B cell (primary cell): Measurements from ENCODE around the gene DNASE2. TPM values are rescaled to one million over a fixed set of nuclear protein-coding genes. Genes with fewer than 3 reads are reported as not detected.

Source experiments
- ATAC-seq: fragments of 200-7000 bp; cut with Tn5 transposase; one replicate; pipeline ENCODE4 v1.10.0; 2021; ENCODE audit warnings: low read depth, mild to moderate bottlenecking, moderate number of reproducible peaks, moderate library complexity
- CTCF ChIA-PET: fragments of 350-600 bp; sonication (Branson Sonifier 250); formaldehyde crosslinking; loops from one replicate; lab custom pipeline; 2021; ENCODE audit warnings: antibody characterized with exemption, inconsistent platforms; lab: Charles Lee
- POLR2A ChIA-PET: fragments of 350-600 bp; sonication (Branson Sonifier 250); formaldehyde crosslinking; loops from one replicate; lab custom pipeline; 2021; ENCODE audit warnings: antibody characterized with exemption; lab: Charles Lee
- DNase-seq: peaks from one replicate; pipeline ENCODE4 v3.0.0; 2013
- H2AFZ ChIP-seq: 2 replicates; pipeline ENCODE4 v1.6.1; 2012; ENCODE audit warnings: mild to moderate bottlenecking, low read depth, low read length; ENCODE audit not compliant: insufficient read depth, poor library complexity, severe bottlenecking
- H3K27ac ChIP-seq, 2 donors: 1 replicate in 1 of 2; 2 replicates in 1 of 2; pipeline ENCODE4 v1.5.1; 2012 to 2013; ENCODE audit warnings: low read length in 2 of 2, mild to moderate bottlenecking in 2 of 2, moderate library complexity in 1 of 2
- H3K27me3 ChIP-seq, 4 experiments: fragments of 200-600 bp in 1 of 4; sonication (generic) in 1 of 4; replicated peaks in 1 of 4; 1 replicate in 2 of 4; 2 replicates in 2 of 4; pipeline versions ENCODE4 v1.6.1 to v1.7.0; 2013 to 2016; ENCODE audit warnings: low read length in 3 of 4, mild to moderate bottlenecking in 2 of 4, mixed read lengths in 1 of 4, moderate library complexity in 1 of 4; ENCODE audit not compliant: insufficient read depth in 4 of 4, control insufficient read depth in 3 of 4; ENCODE audit errors: control extremely low read depth in 1 of 4
- H3K36me3 ChIP-seq, 2 experiments: replicated peaks in 1 of 2; 1 replicate in 1 of 2; 2 replicates in 1 of 2; pipeline versions ENCODE4 v1.6.1 to v1.7.1; 2013; ENCODE audit warnings: low read length in 1 of 2; ENCODE audit not compliant: insufficient read depth in 2 of 2, control insufficient read depth in 1 of 2; ENCODE audit errors: control extremely low read depth in 1 of 2, extremely low read depth in 1 of 2
- H3K4me1 ChIP-seq, 2 donors: fragments of 200-600 bp in 1 of 2; sonication (generic) in 1 of 2; 1 replicate in 1 of 2; 2 replicates in 1 of 2; pipeline versions ENCODE4 v1.5.1 to v1.6.1; 2013 to 2017; ENCODE audit warnings: low read length in 2 of 2; ENCODE audit not compliant: control insufficient read depth in 2 of 2, insufficient read depth in 2 of 2
- H3K4me2 ChIP-seq: replicated peaks from 2 replicates; pipeline ENCODE3; 2012; ENCODE audit warnings: mild to moderate bottlenecking, low read depth, low read length; ENCODE audit not compliant: poor library complexity, severe bottlenecking
- H3K4me3 ChIP-seq, 5 experiments: fragments of 200-600 bp in 1 of 5; sonication (generic) in 1 of 5; 1 replicate in 3 of 5; 2 replicates in 2 of 5; pipeline versions ENCODE4 v1.5.1 to v1.7.0; 2011 to 2016; ENCODE audit warnings: low read length in 4 of 5, mild to moderate bottlenecking in 4 of 5, low read depth in 2 of 5, control low read depth in 1 of 5, moderate library complexity in 1 of 5; ENCODE audit not compliant: insufficient read depth in 1 of 5; ENCODE audit errors: control extremely low read depth in 1 of 5, extremely low read depth in 1 of 5
- H3K79me2 ChIP-seq: fragments of 200-600 bp; sonication (generic); one replicate; pipeline ENCODE4 v1.6.0; 2016; ENCODE audit warnings: low read length; ENCODE audit not compliant: control insufficient read depth, insufficient read depth
- H3K9ac ChIP-seq: fragments of 200-600 bp; sonication (generic); 2 replicates; pipeline ENCODE4 v1.6.1; 2017; ENCODE audit warnings: mild to moderate bottlenecking, low read length, moderate library complexity
- H3K9me3 ChIP-seq, 3 donors: one replicate each; pipeline versions ENCODE4 v1.6.1 to v1.7.1; 2013; ENCODE audit warnings: low read length in 2 of 3; ENCODE audit not compliant: control insufficient read depth in 2 of 3, insufficient read depth in 1 of 3; ENCODE audit errors: control extremely low read depth in 1 of 3
- H4K20me1 ChIP-seq: 2 replicates; pipeline ENCODE4 v1.6.0; 2012; ENCODE audit warnings: mild to moderate bottlenecking, low read length; ENCODE audit not compliant: insufficient read depth, control insufficient read depth, poor library complexity, severe bottlenecking
- H3K27ac Mint-ChIP-seq: one replicate; pipeline ENCODE4 v1.8.0; 2021; ENCODE audit warnings: mixed read lengths
- H3K27me3 Mint-ChIP-seq: one replicate; pipeline ENCODE4 v1.8.0; 2021; ENCODE audit warnings: mixed read lengths
- H3K4me1 Mint-ChIP-seq: one replicate; pipeline ENCODE4 v1.8.0; 2021; ENCODE audit warnings: mixed read lengths
- H3K4me3 Mint-ChIP-seq: one replicate; pipeline ENCODE4 v1.8.0; 2021; ENCODE audit warnings: mixed read lengths
- H3K9me3 Mint-ChIP-seq: one replicate; pipeline ENCODE4 v1.8.0; 2022; ENCODE audit warnings: mixed read lengths; ENCODE audit not compliant: insufficient read depth
- CTCF ChIP-seq: fragments of 200-600 bp; IDR thresholded peaks from one replicate; pipeline ENCODE4 v1.8.0; 2022; ENCODE audit warnings: antibody characterized with exemption, mild to moderate bottlenecking
- EZH2 ChIP-seq: IDR thresholded peaks from 2 replicates; pipeline ENCODE4 v1.6.1; 2012; ENCODE audit warnings: borderline replicate concordance, low read depth, mild to moderate bottlenecking, moderate library complexity, low read length; ENCODE audit not compliant: insufficient read depth, poor library complexity, severe bottlenecking
- WGBS: methylation state at CpG from one replicate; pipeline ENCODE4 v1.1.5; 2013; ENCODE audit warnings: missing lambda C conversion rate; ENCODE audit not compliant: insufficient coverage; 5-methylcytosine and 5-hydroxymethylcytosine counted together
- intact Hi-C: fragments of 100-400 bp; cut with micrococcal nuclease; formaldehyde crosslinking; loops from one replicate; pipeline ENCODE4 v1.10.0; 2022
- polyA plus RNA-seq: library from polyadenylated mRNA; depleted of rRNA; stranded (reverse); fragments of >200 nt; gene quantifications from 2 replicates; pipeline ENCODE4 v1.2.3, GENCODE V29; 2012
- total RNA-seq, 2 donors: library from RNA; stranded (reverse); fragments of 120-200 nt in 1 of 2; gene quantifications; 1 replicate in 1 of 2; 2 replicates in 1 of 2; pipeline versions ENCODE4 v1.2.3 to v1.2.4, GENCODE V29; 2013 to 2022

The DNASE2 gene
- total and polyA plus RNA-seq, 2 donors (not counting 1 experiment from before 2014, with no cell fraction given): 24.9 to 26.6 TPM

- Histone ChIP-seq H4K20me1 (no peaks in the 10 kb centered on the region), H3K9me3 (no peaks in the 10 kb centered on the region), H3K27ac (peak overlapping the region in 1 of 2 donors; percentile 20), H3K9ac (peak overlapping the region; percentile 67), H3K4me2 (peak overlapping the region; percentile 88), H2AFZ (peak overlapping the region; percentile 84), H3K4me3 (peak overlapping the region; percentile 21 to 70 (median 63)), H3K4me1 (peaks cover 0 to 11% of the 10 kb centered on the region in 2 donors), H3K27me3 (peaks cover 0 to 2% (median 0%) of the 10 kb centered on the region in 4 experiments), H3K36me3 (no peaks in the 10 kb centered on the region), H3K79me2 (no peaks in the 10 kb centered on the region)
- DNase-seq (peak; percentile 91), ATAC-seq (peak; percentile 89)
- ChIA-PET CTCF (interaction anchor here (1.5 kb wide), 1 partner anchor 15 kb away, joined by 3 read pairs; no protein-coding TSS in a partner anchor), POLR2A (interaction anchor here (0.5 to 0.6 kb wide), 2 partner anchors 74 to 92 kb away, joined by 4 to 6 read pairs; no protein-coding TSS in a partner anchor)
- TF ChIP-seq EZH2: no peak
- TF ChIP-seq CTCF: no peak
- peak overlapping the region; percentile 91 for H3K4me3 Mint-ChIP-seq
- WGBS: 3% methylated on average over 48 of the region's 51 CpGs
- peak overlapping the region; percentile 77 for H3K27ac Mint-ChIP-seq
- intact Hi-C loops: loop anchor here (2.0 kb wide), 1 partner anchor 13 kb away; the partner anchor contains the start of gene DNASE2
- peaks cover 4% of the 10 kb centered on the region for H3K9me3 Mint-ChIP-seq
- peaks cover 8% of the 10 kb centered on the region for H3K4me1 Mint-ChIP-seq
- H3K27me3 Mint-ChIP-seq: peaks cover 6% of the 10 kb centered on the region
These were observed 13.8 kb downstream of the DNASE2 start for GRCh38 chr19:12867120-12868099.
